IMR-90 (cell line): Measurements from ENCODE around the gene OSTN. TPM values are rescaled to one million over a fixed set of nuclear protein-coding genes. Genes with fewer than 3 reads are reported as not detected.

Experiments used
- ATAC-seq: fragments of 200-7000 bp; cut with Tn5 transposase; 2 replicates; pipeline ENCODE4 v1.9.1; 2020; ENCODE audit warnings: low read depth, mild to moderate bottlenecking, moderate library complexity
- BruUV-seq: library from RNA; stranded (reverse); fragments of 400-500 nt; replicated peaks from 2 replicates; lab custom pipeline; 2021; lab: Mats Ljungman, UMichigan
- CTCF ChIA-PET: fragments of 300-600 bp; formaldehyde crosslinking; extraction: SDS; loops from one replicate; lab custom pipeline; 2021; ENCODE audit warnings: antibody characterized with exemption; lab: Yijun Ruan, JAX
- POLR2A ChIA-PET: fragments of 300-600 bp; sonication (Branson Sonifier 250); formaldehyde crosslinking; loops from one replicate; lab custom pipeline; 2022; ENCODE audit warnings: antibody characterized with exemption; ENCODE audit not compliant: unreplicated experiment; lab: Charles Lee
- DNase-seq: peaks from one replicate; pipeline ENCODE4 v3.0.0; 2013
- H2AFZ ChIP-seq: replicated peaks from 2 replicates; pipeline ENCODE3; 2013; ENCODE audit warnings: low read length, mild to moderate bottlenecking; ENCODE audit not compliant: poor library complexity
- H2AK5ac ChIP-seq: 2 replicates; pipeline ENCODE4 v1.6.1; 2013; ENCODE audit warnings: low read depth, low read length, inconsistent platforms
- H2AK9ac ChIP-seq: replicated peaks from 2 replicates; pipeline ENCODE3; 2013; ENCODE audit warnings: mild to moderate bottlenecking, low read depth, low read length, moderate library complexity; ENCODE audit not compliant: poor library complexity
- H2BK120ac ChIP-seq: 2 replicates; pipeline ENCODE4 v1.6.1; 2013; ENCODE audit warnings: low read depth, low read length, inconsistent platforms
- H2BK15ac ChIP-seq: 3 replicates; pipeline ENCODE4 v1.6.1; 2013; ENCODE audit warnings: low read depth, low read length, inconsistent platforms
- H2BK20ac ChIP-seq: 2 replicates; pipeline ENCODE4 v1.6.1; 2013; ENCODE audit warnings: low read depth, mild to moderate bottlenecking, inconsistent platforms, low read length, moderate library complexity
- H2BK5ac ChIP-seq: 2 replicates; pipeline ENCODE4 v1.6.1; 2013; ENCODE audit warnings: mild to moderate bottlenecking, low read depth, low read length, inconsistent platforms; ENCODE audit not compliant: poor library complexity, severe bottlenecking
- H3K14ac ChIP-seq: replicated peaks from 2 replicates; pipeline ENCODE4 v1.6.1; 2013; ENCODE audit warnings: low read depth, low read length, inconsistent platforms
- H3K18ac ChIP-seq: 2 replicates; pipeline ENCODE4 v1.6.1; 2013; ENCODE audit warnings: low read depth, low read length, control low read depth
- H3K23ac ChIP-seq: 2 replicates; pipeline ENCODE4 v1.6.1; 2013; ENCODE audit warnings: low read depth, low read length, inconsistent platforms
- H3K27ac ChIP-seq: 2 replicates; pipeline ENCODE4 v1.5.1; 2013; ENCODE audit warnings: mild to moderate bottlenecking, control low read depth, low read length; ENCODE audit not compliant: insufficient read depth
- H3K27me3 ChIP-seq: 2 replicates; pipeline ENCODE4 v1.6.1; 2013; ENCODE audit warnings: low read length; ENCODE audit not compliant: control insufficient read depth, insufficient read depth
- H3K36me3 ChIP-seq: 2 replicates; pipeline ENCODE4 v1.6.1; 2013; ENCODE audit warnings: low read length, mixed read lengths; ENCODE audit not compliant: control insufficient read depth, insufficient read depth
- H3K4ac ChIP-seq: 2 replicates; pipeline ENCODE4 v1.6.1; 2013; ENCODE audit warnings: low read depth, low read length, inconsistent platforms
- H3K4me1 ChIP-seq: 2 replicates; pipeline ENCODE4 v1.6.1; 2013; ENCODE audit warnings: low read length, mixed read lengths; ENCODE audit not compliant: control insufficient read depth, insufficient read depth
- H3K4me2 ChIP-seq: 2 replicates; pipeline ENCODE4 v1.6.1; 2013; ENCODE audit warnings: low read depth, mild to moderate bottlenecking, control low read depth, low read length, moderate library complexity
- H3K4me3 ChIP-seq: 2 replicates; pipeline ENCODE4 v1.5.1; 2013; ENCODE audit warnings: low read depth, mild to moderate bottlenecking, control low read depth, low read length, moderate library complexity; ENCODE audit not compliant: insufficient read depth
- H3K56ac ChIP-seq: 2 replicates; pipeline ENCODE4 v1.6.1; 2013; ENCODE audit warnings: low read length, inconsistent platforms; ENCODE audit not compliant: insufficient read depth; ENCODE audit errors: extremely low read depth
- H3K79me1 ChIP-seq, 2 experiments: 2 replicates each; pipeline ENCODE4 v1.6.1; 2013; ENCODE audit warnings: low read length in 2 of 2, inconsistent platforms in 1 of 2, low read depth in 1 of 2
- H3K9ac ChIP-seq: 2 replicates; pipeline ENCODE4 v1.6.1; 2013; ENCODE audit warnings: low read depth, low read length, control low read depth
- H3K9me1 ChIP-seq: 2 replicates; pipeline ENCODE4 v1.6.1; 2013; ENCODE audit warnings: low read length, inconsistent platforms; ENCODE audit not compliant: insufficient read depth
- H3K9me3 ChIP-seq: 2 replicates; pipeline ENCODE4 v1.6.1; 2013; ENCODE audit warnings: low read length; ENCODE audit not compliant: control insufficient read depth, insufficient read depth
- H4K20me1 ChIP-seq: 2 replicates; pipeline ENCODE4 v1.6.1; 2013; ENCODE audit warnings: low read length, inconsistent platforms; ENCODE audit not compliant: insufficient read depth
- H4K5ac ChIP-seq: 2 replicates; pipeline ENCODE4 v1.6.1; 2013; ENCODE audit warnings: mild to moderate bottlenecking, low read depth, low read length, control low read depth
- H4K8ac ChIP-seq, 2 experiments: 2 replicates each; pipeline ENCODE4 v1.6.1; 2013; ENCODE audit warnings: low read depth in 2 of 2, low read length in 2 of 2, control low read depth in 1 of 2, inconsistent platforms in 1 of 2
- H4K91ac ChIP-seq: 2 replicates; pipeline ENCODE4 v1.6.1; 2013; ENCODE audit warnings: low read depth, low read length, inconsistent platforms; ENCODE audit not compliant: insufficient read depth
- BHLHE40 ChIP-seq: fragments of 150-350 bp; IDR thresholded peaks from 2 replicates; pipeline ENCODE4 v1.6.1; 2016; ENCODE audit warnings: mild to moderate bottlenecking, low read depth, low read length
- CEBPB ChIP-seq: IDR thresholded peaks from 2 replicates; pipeline ENCODE4 v1.6.1; 2012; ENCODE audit warnings: low read depth, low read length, improper control_type of control experiment
- ELK1 ChIP-seq: fragments of 150-350 bp; IDR thresholded peaks from 2 replicates; pipeline ENCODE4 v1.6.1; 2016; ENCODE audit warnings: low read depth, mild to moderate bottlenecking, low read length, moderate library complexity, borderline replicate concordance
- FOS ChIP-seq: fragments of 150-350 bp; IDR thresholded peaks from 2 replicates; pipeline ENCODE4 v1.6.1; 2016; ENCODE audit warnings: low read depth, low read length
- MXI1 ChIP-seq: IDR thresholded peaks from 2 replicates; pipeline ENCODE4 v1.6.1; 2012; ENCODE audit warnings: low read depth, mild to moderate bottlenecking, low read length, moderate library complexity, borderline replicate concordance
- POLR2A ChIP-seq: IDR thresholded peaks from 2 replicates; pipeline ENCODE4 v1.6.1; 2012; ENCODE audit warnings: mild to moderate bottlenecking, low read depth, low read length
- RAD21 ChIP-seq: IDR thresholded peaks from 2 replicates; pipeline ENCODE4 v1.6.1; 2012; ENCODE audit warnings: low read length, improper control_type of control experiment
- RCOR1 ChIP-seq: IDR thresholded peaks from 2 replicates; pipeline ENCODE4 v1.6.1; 2012; ENCODE audit warnings: mild to moderate bottlenecking, low read length, improper control_type of control experiment; ENCODE audit not compliant: insufficient replicate concordance
- RFX5 ChIP-seq: IDR thresholded peaks from 2 replicates; pipeline ENCODE4 v1.8.0; 2012; ENCODE audit warnings: low read depth, mild to moderate bottlenecking, low read length, moderate library complexity
- SMC3 ChIP-seq: fragments of 150-350 bp; IDR thresholded peaks from 2 replicates; pipeline ENCODE4 v1.6.1; 2016; ENCODE audit warnings: low read depth, mild to moderate bottlenecking, antibody characterized with exemption, low read length, moderate library complexity
- USF2 ChIP-seq: fragments of 150-350 bp; IDR thresholded peaks from 2 replicates; pipeline ENCODE4 v1.6.1; 2017; ENCODE audit warnings: mild to moderate bottlenecking, antibody characterized with exemption, low read length, low read depth
- WGBS, 2 experiments: methylation state at CpG; one replicate each; pipeline versions ENCODE4 v1.1.5 to v1.1.7; 2013; ENCODE audit warnings: missing lambda C conversion rate in 2 of 2; ENCODE audit not compliant: insufficient read length in 1 of 2; ENCODE audit errors: extremely low coverage in 2 of 2; 5-methylcytosine and 5-hydroxymethylcytosine counted together
- dilution Hi-C: fragments of 300-500 bp; cut with HindIII; formaldehyde crosslinking; loops from one replicate; pipeline ENCODE4 v1.14.3; 2018; ENCODE audit warnings: low sequenced_read_pairs; ENCODE audit not compliant: unreplicated experiment
- in situ Hi-C: fragments of 300-500 bp; cut with MboI; formaldehyde crosslinking; loops from 3 replicates; pipeline ENCODE4 v1.14.3; 2019; ENCODE audit warnings: low sequenced_read_pairs, inconsistent platforms, mixed read lengths
- intact Hi-C: fragments of 100-400 bp; cut with micrococcal nuclease; formaldehyde crosslinking; loops from 2 replicates; pipeline ENCODE4 v1.10.0; 2022
- polyA plus RNA-seq, 3 experiments: library from polyadenylated mRNA; depleted of rRNA; stranded (reverse); fragments of >200 nt; gene quantifications; 2 replicates each; pipeline ENCODE4 v1.2.3, GENCODE V29; 2012; ENCODE audit warnings: low replicate concordance in 1 of 3
- total RNA-seq: library from RNA; depleted of rRNA; stranded (reverse); fragments of >200 nt; gene quantifications from 2 replicates; pipeline ENCODE4 v1.2.3, GENCODE V29; 2012

OSTN gene
- total and polyA plus RNA-seq, 2 of the 4 experiments (the other 2 are of a cell fraction): not detected

GRCh38 chr3:191260431-191261303 is 61.6 kb downstream of the OSTN start:
- H3K4me1 ChIP-seq: no peaks in the 10 kb centered on the region
- H3K27me3 ChIP-seq: no peaks in the 10 kb centered on the region
- in situ Hi-C loops (no loop called here), dilution Hi-C loops (no loop called here), intact Hi-C loops (no loop called here)
- no peak overlapping the region for H2AFZ ChIP-seq
- no peak overlapping the region for H3K56ac ChIP-seq
- no peak overlapping the region for H3K4ac ChIP-seq
- H3K9ac ChIP-seq: no peak overlapping the region
- no peak overlapping the region for H3K23ac ChIP-seq
- no peaks in the 10 kb centered on the region for H3K9me3 ChIP-seq
- no peak overlapping the region for H3K4me3 ChIP-seq
- H2BK120ac ChIP-seq: no peak overlapping the region
- H4K20me1 ChIP-seq: no peaks in the 10 kb centered on the region
- H2BK20ac ChIP-seq: no peak overlapping the region
- no peak for DNase-seq
- H3K4me2 ChIP-seq: no peak overlapping the region
- H2AK5ac ChIP-seq: no peak overlapping the region
- H3K27ac ChIP-seq: no peak overlapping the region
- H3K18ac ChIP-seq: no peak overlapping the region
- no peaks in the 10 kb centered on the region for H3K9me1 ChIP-seq
- no peak overlapping the region for H2BK5ac ChIP-seq
- WGBS, 2 experiments: 90% methylated on average over 2 of the region's 11 CpGs; no CpG with 5 or more reads in 1 of the 2 experiments
- no peak overlapping the region for H3K14ac ChIP-seq
- POLR2A ChIA-PET: no interaction called here
- H3K36me3 ChIP-seq: no peaks in the 10 kb centered on the region
- no peak overlapping the region for H4K91ac ChIP-seq
- H3K79me1 ChIP-seq: no peaks in the 10 kb centered on the region
- H2BK15ac ChIP-seq: no peak overlapping the region
- no peak overlapping the region for H4K8ac ChIP-seq
- no peak for TF ChIP-seq RCOR1
- no peak for TF ChIP-seq RAD21
- TF ChIP-seq USF2: no peak
- no peak for TF ChIP-seq CEBPB
- no peak for TF ChIP-seq POLR2A
- no peak for TF ChIP-seq MXI1
- no peak for TF ChIP-seq BHLHE40
- no peak for TF ChIP-seq RFX5
- TF ChIP-seq SMC3: no peak
- TF ChIP-seq ELK1: no peak
- no peak for TF ChIP-seq FOS
- no TSS peak for BruUV-seq
- CTCF ChIA-PET: no interaction called here
- H4K5ac ChIP-seq: no peak overlapping the region
- ATAC-seq: no peak
- no peak overlapping the region for H2AK9ac ChIP-seq
